HL-60/S4 treated with phorbol 12-myristate 13-acetate at 8.2 ng/mL for 4 days and 3 days (cell line): ENCODE data around the gene KCNJ10.
"Not testable (repeated sequence)": the region's sequence is repeated elsewhere in the genome, so short reads cannot be mapped to it uniquely, and the experiment has no call there.

Experiments used
- in situ Hi-C: fragments of 300-500 bp; cut with MboI; formaldehyde crosslinking; loops from 2 replicates; pipeline ENCODE4 v1.15.0; 2022; ENCODE audit warnings: low sequenced_read_pairs

The KCNJ10 gene

GRCh38 chr1:160069460-160070231 is at the start of gene KCNJ10:
Gene KCNJ10, minus strand, starts transcription at chr1:160070160. Its CDS starts 27,628 bp downstream, at chr1:160042532.
- in situ Hi-C loops: no loop called here

DNA sequence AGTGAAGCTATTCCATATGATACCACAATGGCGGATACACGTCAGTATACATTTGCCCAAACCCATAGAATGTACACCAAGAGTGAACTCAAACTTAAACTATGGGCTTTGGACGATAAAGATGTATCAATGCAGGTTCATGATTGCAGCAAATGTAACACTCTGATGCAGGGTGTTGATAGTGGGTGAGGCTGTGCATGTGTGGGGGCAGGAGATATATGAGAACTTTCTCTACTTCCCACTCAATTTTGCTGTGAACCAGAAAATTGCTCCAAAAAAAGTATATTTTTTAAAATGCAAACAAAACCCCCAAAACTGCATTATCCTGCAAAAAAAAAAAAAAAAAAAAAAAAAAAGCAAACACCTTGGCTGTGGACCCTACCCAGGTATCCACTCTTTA is 49.0 kb upstream of the KCNJ10 start:
- in situ Hi-C loops: no loop called here

GRCh38 chr1:160117709-160118183 is 47.8 kb upstream of the KCNJ10 start:
- in situ Hi-C loops: no loop called here

DNA sequence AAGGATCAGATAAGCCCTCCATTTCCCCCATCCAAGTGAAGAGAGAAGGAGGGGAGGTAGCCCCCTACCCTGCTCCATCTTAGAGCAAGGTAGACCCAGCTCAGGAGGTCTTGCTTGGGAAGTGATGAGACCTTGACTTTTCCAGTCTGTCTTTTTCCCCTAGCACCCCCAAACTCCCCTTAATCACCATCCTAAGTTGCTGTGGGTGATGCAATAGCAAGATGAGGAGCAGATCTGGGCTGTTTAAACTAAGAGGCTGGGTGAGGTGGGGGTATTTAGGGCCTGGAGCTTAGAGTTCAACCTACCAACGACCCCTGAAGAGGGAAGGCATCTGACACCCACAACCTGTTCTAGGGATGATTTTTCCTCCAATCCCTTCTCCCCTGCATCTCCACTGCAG is 47.3 kb upstream of the KCNJ10 start:
- in situ Hi-C loops: no loop called here

DNA sequence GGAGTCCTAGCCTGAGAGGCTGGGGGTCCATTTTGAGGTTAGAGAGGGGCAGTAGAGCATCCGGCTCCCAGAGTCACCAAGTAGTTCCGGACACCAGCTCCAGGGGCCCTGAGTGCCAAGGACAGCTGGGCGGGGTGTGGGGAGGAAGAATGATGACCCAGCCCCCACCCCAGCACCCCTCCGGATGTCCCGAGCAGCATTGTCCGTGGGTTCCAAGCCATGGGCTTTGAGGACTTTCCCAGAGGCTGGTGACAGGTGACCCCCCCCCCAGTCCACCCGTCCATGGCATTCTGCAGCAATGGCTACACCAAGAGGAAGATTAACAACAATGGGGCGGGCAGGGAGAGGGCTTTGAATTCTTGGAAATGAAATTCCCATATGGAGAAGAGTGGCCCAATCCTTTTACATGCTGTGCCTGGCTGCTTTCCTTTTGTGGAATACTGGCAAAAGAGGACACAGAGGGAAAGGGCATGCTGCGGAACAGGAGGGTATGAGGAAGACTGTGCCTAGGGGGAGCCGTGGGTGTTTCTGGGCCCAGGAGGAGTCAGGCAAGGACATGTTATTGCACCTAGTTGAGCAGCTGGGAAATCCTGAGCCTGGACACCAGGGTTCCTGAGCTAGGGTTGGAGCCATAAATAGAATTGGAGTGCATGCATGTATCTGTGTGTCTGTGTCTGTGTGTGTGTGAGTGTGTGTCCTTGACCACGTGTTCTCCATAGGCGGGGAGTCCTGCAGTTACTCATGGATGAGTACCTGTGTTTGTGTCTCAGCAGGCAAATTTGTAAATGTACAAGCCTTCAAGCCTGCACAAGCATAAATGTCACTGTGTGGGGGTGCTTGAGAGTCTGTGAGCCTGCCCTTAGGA is 46.6 kb upstream of the KCNJ10 start:
- in situ Hi-C loops: no loop called here

- in situ Hi-C loops: no loop called here
Observed at GRCh38 chr1:160115545-160116282, 45.8 kb upstream of the KCNJ10 start, which contains the start of gene ATP1A2. Gene ATP1A2, plus strand, starts transcription at chr1:160115759. Its CDS starts 103 bp downstream, at chr1:160115862.

- in situ Hi-C loops: no loop called here
Observed at GRCh38 chr1:160114085-160114484, 44.1 kb upstream of the KCNJ10 start.

- in situ Hi-C loops: no loop called here
Observed at GRCh38 chr1:160113407-160113806, 43.4 kb upstream of the KCNJ10 start.

DNA sequence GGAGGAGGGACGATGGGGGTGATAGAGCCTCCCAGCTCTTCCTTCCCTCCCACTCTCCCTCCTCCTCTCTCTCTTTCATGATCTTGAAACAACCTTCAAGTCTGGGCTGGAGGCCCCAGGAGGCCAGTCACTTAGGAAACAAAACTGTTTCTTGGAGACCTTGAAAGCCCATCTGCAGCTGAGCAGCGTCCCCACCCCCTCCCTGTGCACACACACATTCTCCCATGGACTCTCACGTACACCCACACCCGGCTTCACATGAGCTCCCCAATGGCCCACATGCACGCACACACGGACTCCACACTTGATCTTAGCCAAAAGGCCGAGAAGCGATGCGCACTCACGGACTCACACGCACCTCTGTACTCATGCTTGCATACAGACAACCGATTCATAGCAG is 42.4 kb upstream of the KCNJ10 start:
- in situ Hi-C loops: no loop called here

GRCh38 chr1:160111462-160111861 is 41.5 kb upstream of the KCNJ10 start:
- in situ Hi-C loops: not testable (repeated sequence)

DNA sequence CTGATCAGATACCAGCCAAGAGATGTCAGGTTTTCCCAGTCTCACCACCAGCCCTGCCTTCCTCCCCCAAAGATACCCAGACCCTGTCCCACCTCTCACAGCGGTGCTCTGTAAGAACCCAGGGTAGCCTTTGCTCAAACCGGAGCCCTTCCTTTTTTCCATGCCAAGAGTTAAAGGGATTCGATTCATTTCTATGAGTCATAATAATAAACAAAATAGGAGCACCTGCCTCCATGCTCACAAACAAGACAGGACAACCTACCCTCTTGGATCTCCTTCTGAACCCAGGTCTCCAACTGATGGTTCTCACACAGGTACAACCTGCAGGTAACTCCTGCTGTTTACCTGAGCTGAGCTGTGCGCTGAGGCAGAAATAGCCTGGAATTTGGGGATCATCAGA is 39.7 kb upstream of the KCNJ10 start:
- in situ Hi-C loops: no loop called here

- in situ Hi-C loops: no loop called here
Observed at GRCh38 chr1:160108888-160109662, 39.1 kb upstream of the KCNJ10 start.

DNA sequence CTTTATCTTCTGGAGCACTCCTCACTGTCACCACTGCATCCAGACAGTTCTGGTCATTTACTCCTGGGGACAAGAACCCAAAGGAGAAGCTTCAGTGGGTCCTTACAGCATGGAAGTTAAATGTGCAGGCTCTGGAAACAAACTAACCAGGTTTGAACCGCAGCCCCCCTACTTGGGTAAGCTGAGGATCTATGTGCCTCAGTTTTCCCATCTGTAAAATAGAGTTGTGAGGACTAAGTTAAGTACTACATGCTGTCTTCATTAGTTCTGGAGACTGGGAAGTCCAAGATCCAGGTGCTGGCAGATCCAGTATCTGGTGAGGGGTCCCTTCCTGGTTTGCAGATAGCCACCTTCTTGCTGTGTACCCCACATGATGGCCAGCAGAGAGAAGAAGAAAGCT is 37.6 kb upstream of the KCNJ10 start:
- in situ Hi-C loops: no loop called here

DNA sequence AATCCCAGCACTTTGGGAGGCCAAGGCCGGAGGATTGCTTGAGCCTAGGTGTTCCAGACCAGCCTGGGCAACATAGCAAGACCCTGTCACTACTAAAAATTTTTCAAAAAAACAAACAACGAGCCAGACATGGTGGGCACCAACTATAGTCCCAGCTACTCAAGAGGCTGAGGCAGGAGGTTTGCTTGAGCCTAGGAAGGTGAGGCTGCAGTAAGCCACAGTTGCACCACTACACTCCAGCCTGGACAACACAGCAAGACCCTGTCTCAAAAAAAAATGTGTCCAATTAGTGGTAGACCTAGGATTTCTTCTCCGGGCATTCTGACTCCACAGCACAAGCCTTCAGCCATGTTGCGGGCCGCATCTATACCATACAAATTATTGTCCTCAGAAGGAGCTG is 35.2 kb upstream of the KCNJ10 start:
- in situ Hi-C loops: no loop called here

- in situ Hi-C loops: no loop called here
Observed at GRCh38 chr1:160104486-160104885, 34.5 kb upstream of the KCNJ10 start.

DNA sequence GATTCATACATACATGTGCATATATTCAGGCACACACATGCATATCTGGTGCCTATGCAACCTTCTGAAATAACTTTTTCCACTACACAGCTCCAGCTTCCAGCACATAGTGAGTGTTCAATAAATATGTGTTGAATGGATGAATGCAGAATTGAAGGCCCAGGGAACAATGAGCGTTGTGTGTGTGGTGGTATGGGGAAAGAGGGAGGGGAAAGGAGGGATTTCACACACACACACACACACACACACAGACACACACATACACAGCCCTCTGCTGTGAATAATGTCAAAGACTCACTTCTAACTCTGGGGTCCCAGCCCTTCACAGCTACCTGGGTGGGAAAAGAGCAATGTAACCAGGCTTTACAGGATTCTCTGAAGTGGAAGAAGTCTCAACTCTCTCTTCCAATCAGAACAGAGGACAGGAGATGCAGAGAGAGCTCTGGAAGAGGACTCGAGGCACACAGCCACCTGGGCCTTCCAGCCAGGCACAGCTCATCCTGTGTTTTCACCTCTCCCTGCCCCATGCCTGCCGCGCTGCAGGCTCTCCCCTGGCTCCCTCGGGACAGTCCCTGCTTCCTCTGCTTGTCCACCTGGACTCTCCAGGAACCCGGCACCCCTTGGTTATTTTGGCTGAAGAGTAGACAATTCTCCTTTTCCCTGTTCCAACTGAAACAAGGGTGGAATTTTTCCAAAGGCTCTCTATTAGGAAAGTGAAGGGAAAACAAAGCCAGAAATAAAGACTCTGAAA is 33.9 kb upstream of the KCNJ10 start:
- in situ Hi-C loops: no loop called here

DNA sequence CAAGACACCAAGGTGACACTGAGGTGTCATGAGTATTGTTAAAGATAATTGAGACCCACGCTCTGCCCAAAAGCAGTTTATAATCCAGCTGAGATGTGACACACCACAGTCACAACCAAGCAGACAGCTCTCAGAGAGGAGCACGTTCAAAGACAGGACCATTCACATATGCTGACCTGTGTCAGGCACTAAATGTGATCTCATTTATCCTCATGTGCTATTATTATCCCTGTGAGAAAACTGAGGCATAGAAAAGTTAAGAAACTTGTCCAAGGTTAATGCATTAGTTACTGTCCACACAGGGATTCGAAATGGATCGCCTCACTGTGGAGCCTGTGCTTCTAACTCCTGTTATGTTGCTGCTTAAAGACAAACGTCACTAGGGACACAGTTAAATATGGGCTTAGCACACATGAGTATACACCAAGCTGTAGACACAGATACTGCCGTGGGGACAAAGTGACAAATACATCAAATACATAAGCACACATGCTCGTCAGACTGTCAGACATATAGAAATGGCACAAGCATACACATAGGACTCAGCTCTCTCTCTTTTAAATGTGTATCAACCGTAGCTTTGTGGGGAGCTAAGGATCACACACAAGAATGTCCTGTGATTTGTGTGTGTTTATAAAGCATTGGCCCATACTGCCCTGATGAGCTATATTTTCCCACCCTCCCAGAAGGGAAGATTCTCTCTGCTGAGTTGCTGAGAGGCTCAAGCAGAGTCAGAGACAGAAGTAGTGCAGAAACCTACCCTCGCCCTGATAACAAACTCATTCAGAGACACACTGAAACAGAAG is 32.0 kb upstream of the KCNJ10 start:
- in situ Hi-C loops: no loop called here

- in situ Hi-C loops: no loop called here
Observed at GRCh38 chr1:160101037-160101716, 31.2 kb upstream of the KCNJ10 start.
